ENCODE results near the gene MFAP1.
A peak's percentile ranks its signal among the peaks of the same experiment; 100 is the strongest.
"Not testable (repeated sequence)": the region's sequence is repeated elsewhere in the genome, so short reads cannot be mapped to it uniquely, and the experiment has no call there.

The MFAP1 gene

GRCh38 chr15:43815064-43815463, 9.4 kb downstream of the MFAP1 start:
- DNase-seq (ENCODE audit: low read depth): not testable (repeated sequence)

- no peak for DNase-seq (ENCODE audit: low read depth)
These were observed 15.4 kb downstream of the MFAP1 start for GRCh38 chr15:43808960-43809678.

DNA sequence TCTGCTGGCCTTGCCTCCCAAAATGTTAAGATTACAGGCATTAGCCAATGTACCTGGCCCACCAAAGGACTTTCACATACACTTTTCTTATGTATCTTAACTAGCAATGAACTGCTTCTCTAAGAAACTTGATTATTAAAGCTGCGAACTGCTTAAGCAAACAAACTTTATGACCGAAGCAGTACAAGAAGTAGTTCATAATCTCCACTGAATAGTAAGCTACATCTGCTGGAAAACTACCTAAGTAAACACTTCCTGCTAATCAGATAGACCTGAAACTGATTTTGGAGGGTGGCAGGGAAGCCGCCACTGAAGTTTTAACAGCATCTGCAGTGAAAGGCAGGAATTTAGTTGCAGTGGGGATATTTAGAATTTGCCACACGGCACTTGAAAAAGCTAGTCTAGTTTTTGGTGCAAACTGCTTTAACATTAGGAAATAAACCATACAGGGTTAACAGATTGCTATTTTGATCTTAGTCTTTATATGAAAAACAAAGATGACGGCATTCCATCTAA, 16.0 kb downstream of the MFAP1 start:
- DNase-seq (ENCODE audit: low read depth): no peak

DNA sequence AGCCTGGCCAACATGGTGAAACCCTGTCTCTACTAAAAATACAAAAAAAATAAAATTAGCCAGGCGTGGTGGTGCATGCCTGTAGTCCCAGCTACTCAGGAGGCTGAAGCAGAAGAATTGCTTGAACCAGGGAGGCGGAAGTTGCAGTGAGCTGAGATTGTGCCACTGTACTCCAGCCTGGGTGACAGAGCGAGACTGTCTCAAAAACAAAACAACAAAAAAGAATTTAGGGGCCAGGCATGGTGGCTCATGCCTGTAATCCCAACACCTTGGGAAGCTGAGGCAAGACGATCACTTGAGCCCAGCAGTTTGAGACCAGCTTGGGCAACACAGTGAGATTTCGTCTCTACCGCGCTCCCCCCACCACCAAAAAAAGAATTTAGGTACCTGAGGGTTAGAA, 21.8 kb downstream of the MFAP1 start:
- DNase-seq (ENCODE audit: low read depth): not testable (repeated sequence)

- DNase-seq (ENCODE audit: low read depth): peak; percentile 92
These were observed 24.0 kb downstream of the MFAP1 start, which contains the start of gene HYPK for GRCh38 chr15:43800286-43801141. Gene HYPK (plus strand): TSS chr15:43800599. CDS start chr15:43800623, 24 bp downstream.

DNA sequence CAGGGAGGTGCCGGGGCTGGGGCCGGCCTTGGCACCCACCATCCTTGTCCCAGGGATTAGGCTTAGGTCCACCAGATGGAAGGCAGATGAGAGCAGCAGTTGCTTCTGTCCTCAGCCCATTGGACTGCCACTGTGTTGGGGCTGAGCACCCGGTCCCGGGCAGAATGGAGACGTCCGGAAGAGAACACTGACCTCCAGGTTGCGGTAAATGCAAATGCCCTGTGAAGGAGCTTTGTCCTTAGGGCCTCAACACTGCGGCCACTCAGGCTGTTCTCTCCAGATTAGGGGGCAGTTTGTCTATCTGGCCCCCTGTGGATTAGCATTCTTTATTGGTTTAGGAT, 24.6 kb downstream of the MFAP1 start, which contains the start of gene SERINC4:
TSS of gene SERINC4 (minus strand) at position 276 of the 341 bp plus-strand sequence. CDS start at position 42, 234 bp downstream.
- no peak for DNase-seq (ENCODE audit: low read depth)

DNA sequence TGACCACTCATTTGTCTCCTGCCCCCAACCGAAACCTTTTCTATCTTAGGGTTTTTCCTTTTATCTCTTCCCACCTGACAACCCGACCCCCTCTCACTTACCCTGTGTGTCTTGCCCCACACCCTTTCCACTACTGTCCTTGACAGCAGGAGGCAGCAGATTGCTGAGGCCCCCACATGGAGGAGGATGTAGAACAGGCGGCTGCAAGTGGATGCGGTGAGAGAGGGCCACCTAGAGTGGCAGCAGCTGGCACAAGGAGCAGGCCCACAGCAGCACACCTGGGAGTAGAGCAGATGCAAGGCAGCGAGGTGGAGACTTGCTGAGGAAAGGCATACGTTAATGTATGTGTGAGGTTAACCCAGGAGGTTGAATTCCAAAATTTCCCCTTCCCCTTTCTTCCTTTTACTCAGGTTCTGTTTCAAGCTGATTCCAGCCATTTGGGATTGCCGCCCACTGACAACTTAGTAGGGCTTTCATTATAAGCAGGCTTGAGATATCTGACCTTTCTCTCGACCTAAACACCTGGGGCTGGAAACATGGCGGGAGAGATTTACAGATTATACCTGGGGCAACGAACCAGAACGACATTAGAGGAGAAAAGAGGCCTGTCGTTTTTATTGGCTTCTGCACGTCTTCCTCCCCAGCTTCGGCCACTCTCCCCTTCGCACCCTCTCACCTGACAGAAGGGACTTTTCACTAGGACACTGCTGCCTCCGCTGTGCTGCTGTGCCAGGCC, 25.1 kb downstream of the MFAP1 start:
- no peak for DNase-seq (ENCODE audit: low read depth)

DNA sequence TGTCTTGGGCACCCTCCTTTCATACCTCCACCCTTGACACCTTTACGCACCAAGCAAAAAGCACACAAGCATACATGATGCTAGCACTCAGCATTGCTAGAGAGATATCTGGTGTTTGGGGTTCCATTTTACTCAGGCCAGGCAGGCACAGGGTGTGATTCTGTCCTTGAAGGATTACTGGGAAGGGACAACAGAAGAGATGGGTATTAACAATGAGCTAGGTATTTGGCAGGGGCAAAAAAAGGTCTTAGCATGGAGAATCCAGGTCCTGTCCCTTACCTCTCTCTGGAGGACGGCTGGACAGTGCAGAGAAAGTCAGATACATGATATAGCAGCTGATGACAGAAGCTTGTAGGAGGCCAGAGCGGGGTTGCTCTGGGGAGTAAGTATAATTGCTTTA, 27.9 kb downstream of the MFAP1 start:
- DNase-seq (ENCODE audit: low read depth): no peak

DNA sequence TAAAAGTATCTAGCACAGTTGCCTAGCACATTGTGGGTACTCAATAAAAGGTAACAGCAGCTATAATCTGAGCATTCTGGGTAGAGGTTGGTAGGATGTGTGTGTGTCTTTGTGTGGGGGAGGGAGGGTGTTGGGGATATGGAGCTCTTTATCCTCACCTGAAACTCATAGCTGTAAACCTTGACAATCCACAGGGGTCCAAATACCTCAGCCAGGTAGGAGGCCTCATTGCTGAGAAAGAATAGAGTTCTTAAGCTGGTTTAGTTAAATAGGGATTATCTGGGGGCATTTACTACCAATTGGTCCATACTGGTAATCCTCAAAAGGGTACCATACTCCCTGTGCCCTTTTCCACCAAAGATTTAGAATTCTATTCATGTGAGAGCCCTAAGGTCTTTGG, 28.5 kb downstream of the MFAP1 start:
- no peak for DNase-seq (ENCODE audit: low read depth)

DNA sequence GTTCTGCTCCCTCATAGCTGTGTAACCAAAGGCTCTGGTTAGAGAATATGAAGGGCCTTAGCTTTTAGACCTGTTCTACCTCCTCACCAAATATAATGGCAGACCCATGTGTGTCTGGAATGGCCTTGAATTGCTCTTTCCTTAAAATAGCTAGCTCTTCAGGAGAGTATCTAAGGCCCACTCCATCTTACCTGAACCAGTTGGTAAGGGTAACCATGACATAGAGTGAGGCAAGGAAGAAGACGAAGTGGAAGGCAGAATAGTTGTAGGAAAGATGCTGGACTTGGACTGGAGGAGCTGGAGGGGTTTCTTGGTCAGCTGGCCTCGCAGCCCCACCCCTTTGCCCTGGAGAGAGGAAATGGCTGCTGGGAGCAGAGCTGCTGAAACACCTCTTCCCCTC, 29.3 kb downstream of the MFAP1 start:
- DNase-seq (ENCODE audit: low read depth): no peak

DNA sequence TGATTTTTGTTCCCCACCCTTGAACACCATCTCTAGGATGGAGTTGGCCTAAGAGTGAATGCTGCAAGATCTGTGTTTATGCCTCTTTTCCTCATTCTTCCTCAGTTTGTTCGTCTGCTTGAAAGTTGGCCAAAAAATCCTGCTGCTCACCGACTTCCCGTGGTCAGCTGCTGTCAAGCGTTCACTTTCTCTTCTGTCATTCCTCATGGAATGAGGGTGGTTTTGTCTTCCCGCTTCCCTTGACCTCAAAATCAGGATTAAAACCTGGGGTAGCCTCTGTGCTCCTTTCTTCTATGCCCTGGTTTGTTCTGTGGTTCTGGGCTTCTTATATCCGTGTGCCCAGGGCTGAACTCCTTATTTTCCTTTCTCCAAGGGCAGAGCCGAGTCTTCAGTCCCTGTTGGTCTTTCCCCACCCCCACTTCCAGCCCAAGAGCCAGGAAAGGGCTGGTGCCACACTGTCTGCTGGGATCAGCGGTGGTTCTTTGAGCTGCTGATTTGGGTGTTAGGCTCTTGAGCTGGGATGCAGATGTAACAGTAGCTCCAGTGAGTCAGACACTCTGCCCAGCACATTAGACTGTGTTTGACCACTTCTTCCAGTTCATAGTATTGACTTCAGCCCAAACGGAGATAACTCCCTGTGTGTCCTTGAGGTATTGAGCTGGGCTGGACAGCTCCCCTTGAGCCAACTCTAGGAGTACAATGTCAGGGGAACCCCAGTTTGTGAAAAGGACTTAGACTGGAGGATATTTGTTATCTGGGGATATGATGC, 30.0 kb downstream of the MFAP1 start:
- DNase-seq (ENCODE audit: low read depth): peak; percentile 83

GRCh38 chr15:43793647-43794046, 30.8 kb downstream of the MFAP1 start:
- no peak for DNase-seq (ENCODE audit: low read depth)

DNA sequence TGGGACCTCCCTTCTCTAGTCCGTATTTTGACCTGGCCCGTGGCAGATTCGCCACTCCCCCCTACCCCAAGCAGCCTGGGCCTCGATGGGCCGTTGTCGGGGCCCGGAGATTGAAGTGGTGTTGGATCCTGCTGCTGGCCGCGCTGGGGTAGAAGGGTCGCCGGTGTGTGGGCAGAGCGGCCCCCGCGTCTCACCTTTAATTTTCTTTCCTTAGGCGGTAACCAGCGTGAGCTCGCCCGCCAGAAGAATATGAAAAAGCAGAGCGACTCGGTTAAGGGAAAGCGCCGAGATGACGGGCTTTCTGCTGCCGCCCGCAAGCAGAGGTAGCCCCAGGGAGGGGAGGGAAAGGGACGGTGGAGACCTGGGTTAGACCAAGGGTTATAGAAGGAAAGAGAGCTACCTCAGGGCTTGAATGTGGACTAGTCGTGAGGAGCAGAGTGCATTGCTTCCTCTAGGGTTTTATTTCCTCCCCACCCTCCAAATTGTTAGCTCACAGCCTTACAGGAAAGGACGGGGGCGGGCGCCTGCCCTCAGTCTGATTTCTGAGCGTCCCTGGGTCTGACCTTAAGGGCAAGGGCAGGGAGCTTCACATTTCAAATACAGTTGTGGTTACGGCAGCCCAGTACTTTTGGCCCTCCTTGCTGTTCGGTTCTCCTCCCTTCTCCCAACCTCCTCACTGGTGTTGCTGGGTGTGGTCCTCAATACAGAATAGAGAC, 31.6 kb downstream of the MFAP1 start:
- peak; percentile 38 for DNase-seq (ENCODE audit: low read depth)

GRCh38 chr15:43791993-43792760, 32.3 kb downstream of the MFAP1 start, which contains the start of gene SERF2:
Gene SERF2 (plus strand): TSS chr15:43792320. CDS start chr15:43792377, 57 bp downstream.
- peak; percentile 100 for DNase-seq (ENCODE audit: low read depth)

DNA sequence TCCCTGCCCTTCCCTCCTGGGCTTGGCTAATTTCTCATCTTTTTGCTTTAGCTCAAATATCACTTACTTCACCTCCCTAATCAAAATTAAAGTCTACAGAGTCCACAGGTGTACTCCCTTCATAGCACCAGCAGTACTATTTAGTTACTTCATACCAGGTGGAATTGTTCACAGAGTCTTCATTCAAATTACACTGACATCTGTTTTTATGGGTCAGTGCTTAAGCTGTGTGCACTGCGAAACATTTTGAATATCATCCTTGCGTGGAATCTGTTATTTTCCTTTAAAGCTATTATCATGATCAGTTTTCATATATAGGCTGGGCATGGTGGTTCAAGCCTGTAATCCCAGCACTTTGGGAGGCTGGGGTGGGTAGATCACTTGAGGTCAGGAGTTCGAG, 35.1 kb downstream of the MFAP1 start:
- DNase-seq (ENCODE audit: low read depth): no peak

DNA sequence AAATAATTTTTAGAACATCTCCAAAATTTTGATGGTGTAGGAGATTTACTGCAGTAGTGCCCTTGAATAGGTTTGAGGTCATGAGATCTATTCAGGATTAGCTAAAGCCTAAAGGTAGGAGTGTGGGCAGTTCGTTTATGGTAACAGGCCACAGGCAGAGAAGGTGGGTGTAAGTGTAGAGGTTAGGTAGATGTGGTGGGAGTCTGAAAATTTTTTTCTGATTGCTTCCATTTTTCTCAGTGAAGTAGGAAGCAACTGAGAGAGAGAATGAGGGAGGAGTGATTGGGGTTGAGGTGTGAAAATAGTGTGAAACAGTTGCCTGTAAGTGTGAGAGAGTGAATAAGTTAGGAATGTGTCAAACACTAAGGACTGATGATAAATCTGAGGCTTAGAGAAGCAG, 45.5 kb downstream of the MFAP1 start:
- DNase-seq (ENCODE audit: low read depth): no peak

DNA sequence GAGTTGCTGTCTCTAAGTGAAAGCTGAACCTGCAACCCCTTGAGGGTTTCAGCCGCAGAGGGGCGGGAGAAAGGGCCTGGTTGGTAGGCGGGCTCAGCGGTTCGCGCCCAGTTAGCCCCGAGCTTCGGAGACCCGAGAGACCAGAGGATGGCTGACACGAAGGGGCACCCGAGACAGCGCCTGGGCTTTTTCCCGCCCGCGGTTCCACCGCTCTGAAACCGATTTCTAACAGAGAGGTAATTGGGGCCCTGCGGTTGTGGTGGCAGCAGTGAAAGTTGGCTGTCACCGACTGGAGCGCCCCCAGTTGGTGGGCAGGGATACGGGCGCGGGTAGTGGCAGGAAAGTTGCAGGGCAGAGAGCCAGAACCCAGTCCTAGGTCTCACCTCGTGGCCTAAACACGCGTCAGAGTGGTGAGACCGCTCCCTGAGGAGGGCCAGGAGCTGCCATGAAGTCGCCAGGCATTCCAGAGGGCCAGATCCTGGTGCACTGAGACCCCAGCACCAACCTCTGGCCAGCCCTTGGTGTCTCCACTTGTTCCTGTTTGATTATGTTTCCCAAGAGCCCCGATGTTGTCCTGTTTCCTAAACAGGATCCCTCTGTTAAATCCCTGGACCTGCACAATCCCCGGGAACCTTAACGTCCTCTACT, 47.1 kb downstream of the MFAP1 start:
- DNase-seq (ENCODE audit: low read depth): peak; percentile 76

DNA sequence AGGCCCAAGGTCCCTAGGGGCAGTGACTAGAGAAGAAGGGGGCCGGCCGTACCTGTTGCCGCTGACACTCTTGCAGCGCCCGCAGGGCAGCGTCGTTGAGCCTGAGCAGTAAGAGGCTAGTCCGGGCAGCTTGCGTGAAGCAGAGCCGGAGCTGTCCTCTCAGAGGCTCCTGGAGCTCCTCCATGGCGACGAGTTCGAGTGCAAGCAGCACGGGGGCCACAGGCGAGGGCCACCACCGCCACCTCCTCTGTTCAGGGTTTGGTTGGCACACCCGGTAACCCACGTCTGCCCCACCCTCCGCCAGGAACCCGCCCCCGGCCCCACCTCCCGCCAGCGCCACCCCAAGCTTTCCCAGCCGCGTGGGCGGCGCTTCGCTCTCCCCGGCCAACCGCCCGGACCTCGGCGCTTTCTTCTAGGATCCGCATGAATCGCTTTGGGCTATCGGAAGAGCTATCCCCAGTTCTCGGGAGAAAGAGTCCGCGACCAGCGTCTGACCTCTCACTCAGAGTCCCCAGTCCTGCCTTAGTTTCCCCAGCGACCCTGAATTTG, 47.7 kb downstream of the MFAP1 start, which contains the start of gene ELL3:
TSS of gene ELL3 (minus strand) at position 249 of the 549 bp plus-strand sequence. CDS start at position 184, 65 bp downstream.
- peak; percentile 63 for DNase-seq (ENCODE audit: low read depth)
